Fibroblast of peridontal ligament (primary cell): ENCODE measurements around the gene GGT7.
"Not testable (repeated sequence)": the region's sequence is repeated elsewhere in the genome, so short reads cannot be mapped to it uniquely, and the experiment has no call there.

Source experiments
- DNase-seq: peaks from one replicate; pipeline ENCODE4 v3.0.0-alpha.2; 2010; ENCODE audit errors: extremely low read depth

Gene GGT7

DNA sequence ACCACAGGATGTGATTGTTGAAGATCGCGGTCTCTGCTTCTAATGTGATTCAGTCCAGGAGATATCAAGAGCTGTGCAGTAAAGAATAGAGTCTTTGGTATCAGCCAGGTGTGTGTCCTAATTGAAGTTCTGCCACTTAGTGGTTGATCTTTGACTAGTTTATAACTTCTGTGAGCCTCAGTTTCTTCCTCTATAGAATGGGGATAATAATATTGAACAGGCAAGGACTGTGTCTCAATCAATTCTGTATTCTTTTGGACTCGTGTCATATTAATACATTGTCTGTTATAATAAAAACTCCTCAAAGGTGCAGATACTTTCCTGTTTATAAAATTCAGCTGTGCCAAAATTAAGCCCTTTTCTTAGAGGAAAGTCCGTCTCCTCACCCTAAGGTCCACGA is 24.1 kb downstream of the GGT7 start:
- DNase-seq: no peak

DNA sequence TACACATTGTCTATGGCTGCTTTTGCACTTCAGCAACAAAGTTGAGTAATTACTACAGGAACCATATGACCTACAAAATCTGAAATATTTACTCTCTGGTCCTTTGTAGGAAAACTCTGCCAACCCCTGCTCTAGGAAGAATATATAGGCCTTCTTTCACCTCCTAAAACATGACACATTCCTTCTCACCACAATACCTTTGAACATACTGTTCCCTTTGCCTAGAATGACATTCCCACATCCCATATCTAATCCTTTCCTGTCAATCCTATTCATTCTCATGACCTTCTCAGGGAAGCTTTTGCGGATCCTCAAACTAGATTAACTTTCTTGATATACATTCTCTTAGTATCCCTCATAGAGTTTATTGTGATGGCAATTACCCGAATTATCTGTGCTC is 29.2 kb downstream of the GGT7 start:
- no peak for DNase-seq

DNA sequence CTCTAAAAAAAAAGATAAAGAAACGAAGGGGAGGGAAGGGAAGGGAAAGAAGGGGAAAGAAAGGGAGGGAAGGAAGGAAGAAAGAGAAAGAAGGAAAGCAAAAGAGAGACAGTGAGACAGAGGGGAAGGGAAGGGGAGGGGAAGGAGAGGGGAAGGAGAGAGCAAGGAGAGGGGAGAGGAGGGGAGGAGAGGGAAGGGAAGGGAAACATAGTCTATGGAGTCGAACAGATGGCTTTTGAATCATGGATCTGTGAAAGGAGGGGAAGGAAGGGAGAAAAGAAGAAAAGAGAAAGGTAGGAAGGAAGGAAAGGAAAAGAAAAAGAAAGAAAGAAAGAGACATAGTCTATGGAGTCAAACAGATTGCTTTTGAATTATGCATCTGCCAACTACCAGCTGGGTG is 30.5 kb downstream of the GGT7 start:
- no peak for DNase-seq

DNA sequence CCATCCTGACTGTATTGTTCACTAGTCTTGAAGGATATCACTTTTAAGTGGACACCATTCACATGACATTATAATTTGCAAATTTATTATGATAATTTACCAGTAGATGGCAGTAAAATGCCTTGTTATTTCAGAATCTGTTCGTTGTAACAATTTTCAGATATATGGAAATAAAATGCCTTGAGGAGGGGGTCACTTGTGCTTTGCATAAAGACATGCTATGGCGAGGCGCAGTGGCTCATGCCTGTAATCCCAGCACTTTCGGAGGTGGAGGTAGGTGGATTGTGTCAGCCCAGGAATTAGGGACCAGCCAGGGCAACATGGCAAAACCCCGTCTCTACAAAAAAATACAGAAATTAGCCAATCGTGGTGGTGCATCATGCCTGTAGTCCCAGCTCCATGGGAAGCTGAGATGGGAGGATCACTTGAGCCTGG is 38.2 kb downstream of the GGT7 start:
- DNase-seq: peak; percentile 70

DNA sequence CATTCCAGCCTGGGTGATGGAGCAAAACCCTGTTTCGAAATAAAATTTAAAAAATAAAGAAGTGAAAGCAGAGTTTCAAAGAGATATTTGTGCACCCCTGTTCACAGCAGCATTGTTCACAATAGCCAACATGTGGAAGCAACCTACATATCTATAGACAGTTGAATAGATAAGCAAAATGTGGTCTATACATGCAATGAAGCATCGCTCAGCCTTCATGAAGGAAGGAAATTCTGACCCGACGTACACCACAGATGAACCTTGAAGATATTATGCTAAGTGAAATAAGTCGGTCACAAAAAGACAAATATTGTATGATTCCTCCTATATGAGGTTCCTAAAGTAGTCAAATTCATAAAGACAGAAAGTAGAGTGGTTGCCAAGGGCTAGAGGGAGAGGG is 40.7 kb downstream of the GGT7 start:
- DNase-seq: no peak

DNA sequence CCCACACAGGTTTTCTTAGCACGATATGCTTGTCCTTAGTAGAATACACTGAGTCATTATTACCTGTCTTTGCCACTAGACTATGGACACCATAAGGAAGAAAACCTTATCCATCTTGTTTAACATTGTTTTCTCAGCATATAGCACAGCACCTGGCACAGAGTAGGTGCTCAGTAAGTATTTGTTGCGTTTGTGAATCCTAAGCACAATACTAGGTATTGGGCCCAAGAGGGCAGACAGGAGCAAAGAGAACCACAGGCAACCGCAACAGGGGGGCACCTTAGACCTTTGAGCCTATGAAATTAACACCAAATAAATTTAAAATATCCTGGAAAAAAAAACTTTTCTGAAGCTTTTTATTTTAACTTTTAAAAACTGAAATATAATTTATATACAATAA is 43.5 kb downstream of the GGT7 start:
- DNase-seq: no peak

DNA sequence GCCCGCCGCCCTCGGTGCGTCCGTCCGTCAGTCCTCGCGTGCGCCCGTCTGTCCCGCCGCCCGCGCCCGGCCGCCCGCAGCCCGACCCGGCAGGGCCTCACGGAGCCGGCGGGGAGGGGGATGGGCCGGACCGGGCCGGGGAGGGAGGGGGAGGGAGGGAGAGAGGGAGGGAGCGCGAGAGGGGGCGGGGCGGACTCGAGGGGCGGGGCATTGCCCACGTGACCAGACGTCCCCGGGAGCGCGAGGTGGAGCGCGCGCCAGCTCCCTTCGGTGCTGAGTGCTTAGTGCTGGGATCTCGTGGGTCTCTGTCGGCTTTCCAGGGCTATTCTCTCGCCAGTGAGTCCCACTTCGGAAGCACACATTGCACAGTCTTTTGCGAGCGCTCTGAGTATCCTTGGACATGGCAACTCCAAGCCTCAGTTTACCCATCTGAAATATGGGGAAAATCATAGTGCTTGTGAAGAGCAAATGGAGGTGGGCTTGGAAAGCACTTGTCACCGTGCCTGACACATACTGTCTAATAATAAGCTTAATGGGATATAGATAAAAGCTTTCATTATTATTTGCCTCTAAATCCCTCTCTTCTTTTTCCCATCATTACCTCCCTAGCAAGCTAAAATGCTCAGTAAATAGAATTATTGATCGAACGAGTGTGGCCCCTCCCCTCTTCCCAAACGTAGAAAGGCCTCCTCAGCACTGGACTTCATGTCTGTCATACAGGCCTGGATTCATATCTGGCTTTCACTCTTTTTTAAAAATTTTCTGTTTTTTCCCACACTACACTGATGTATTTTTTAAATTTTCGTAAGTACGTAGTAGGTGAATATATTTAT is 46.9 kb downstream of the GGT7 start, which contains the start of gene NCOA6:
NCOA6 (minus strand) TSS at position 122 of the 833 bp plus-strand sequence. CDS start 43,296 bp downstream, outside the sequence.
- peak; percentile 70 for DNase-seq

DNA sequence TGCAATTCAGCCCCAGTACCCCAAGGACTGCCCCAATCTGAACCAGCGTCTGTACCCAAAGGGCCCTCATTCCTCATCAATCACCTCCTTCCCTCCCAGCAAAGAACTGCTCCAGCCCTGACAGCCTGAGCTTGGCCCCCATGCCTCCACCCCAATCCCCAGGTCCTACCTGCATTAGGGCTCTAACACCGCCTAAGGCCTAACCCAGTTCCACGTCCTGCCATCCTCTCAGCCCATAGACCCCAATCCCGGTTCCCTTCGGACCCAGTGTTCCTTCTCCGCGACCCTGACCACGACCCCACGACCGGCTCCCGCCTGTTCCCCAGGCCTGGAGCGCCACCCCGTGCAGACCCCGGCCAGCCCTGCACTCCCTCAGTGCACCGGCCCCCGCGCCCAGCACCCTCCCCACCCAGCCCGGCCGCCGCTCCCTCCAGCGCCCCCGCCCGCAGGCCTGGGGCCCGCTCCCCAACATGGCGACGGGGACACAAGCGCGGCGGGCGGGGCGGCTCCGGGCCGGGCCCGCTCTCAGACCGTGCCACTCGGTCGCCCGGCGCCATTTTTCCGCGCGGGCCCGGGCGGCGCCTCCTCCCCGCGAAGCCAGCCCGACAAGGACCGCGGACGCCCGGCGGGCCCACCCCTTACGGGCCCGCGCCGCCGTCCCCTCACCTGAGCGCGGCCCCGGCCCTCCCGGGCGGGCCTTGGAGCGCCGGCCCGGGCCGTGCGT is 47.7 kb downstream of the GGT7 start:
- peak; percentile 22 for DNase-seq

DNA sequence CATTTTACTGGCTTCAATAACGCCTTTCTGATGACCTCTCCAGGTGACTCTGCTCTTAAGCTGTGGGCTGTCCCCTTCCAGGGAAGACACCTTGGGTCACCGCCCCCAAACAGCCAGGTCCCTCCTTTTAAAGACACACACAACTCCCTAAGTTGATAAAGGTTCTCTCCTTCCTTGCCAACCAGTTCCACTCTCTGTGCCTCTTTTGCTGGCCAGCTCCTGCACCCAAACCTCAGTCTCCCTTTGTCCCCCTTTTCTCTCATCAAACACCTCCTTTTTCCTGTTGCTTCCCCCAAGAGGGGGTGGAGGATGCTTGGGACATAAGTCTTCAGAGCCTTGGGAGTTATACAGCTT is 48.2 kb downstream of the GGT7 start:
- peak; percentile 45 for DNase-seq

DNA sequence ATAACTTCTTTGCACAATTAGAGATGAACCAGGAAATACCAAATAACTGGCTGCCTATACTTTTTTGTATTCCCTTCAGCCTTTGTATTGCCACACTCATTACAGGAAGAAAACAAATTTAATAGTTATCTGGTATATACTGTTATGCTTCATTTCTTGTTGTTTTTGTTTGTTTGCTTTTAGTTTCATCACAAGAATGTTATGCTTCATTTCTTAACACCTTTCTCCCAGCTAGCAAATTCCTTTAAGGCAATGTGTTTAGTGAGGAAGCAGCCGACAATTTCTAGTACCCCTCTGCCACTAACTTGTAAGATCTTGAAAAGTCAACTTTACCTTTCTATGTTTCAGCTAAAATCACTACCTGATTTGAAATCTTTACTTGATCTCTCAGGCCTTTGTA is 48.6 kb downstream of the GGT7 start:
- no peak for DNase-seq

DNA sequence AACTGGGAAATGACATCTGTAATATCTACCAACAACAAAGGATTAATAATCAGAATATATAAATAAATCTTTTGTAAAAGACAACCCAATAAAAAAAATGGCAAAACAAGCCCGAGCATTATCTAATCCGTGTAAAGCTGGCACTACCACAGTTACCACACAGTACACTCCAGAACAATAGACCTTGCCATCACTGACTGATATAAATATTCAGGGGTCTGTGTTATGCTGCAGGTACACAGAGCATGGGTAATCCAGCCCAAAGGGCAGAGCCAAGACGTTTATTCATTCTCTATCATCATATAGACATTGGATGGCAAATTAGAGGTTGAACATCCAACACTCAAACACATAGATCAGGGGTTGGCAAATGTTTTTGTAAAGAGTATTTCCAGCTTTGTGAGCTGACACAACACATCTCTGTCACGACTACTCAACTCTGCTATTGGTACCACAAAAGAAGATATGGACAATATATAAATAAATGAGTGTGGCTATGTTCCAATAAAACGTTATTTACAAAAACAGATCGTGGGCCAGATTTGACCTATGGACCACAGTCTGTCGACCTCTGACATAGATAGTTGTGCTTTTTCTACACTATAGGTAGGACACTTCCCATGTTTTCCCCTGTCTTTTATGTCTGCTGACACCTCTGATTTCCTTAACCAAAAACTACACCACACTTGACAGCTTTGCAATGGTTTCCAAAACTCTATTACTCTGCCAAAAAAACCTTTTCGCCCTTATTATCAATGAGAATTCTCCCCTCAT is 51.7 kb downstream of the GGT7 start:
- no peak for DNase-seq

DNA sequence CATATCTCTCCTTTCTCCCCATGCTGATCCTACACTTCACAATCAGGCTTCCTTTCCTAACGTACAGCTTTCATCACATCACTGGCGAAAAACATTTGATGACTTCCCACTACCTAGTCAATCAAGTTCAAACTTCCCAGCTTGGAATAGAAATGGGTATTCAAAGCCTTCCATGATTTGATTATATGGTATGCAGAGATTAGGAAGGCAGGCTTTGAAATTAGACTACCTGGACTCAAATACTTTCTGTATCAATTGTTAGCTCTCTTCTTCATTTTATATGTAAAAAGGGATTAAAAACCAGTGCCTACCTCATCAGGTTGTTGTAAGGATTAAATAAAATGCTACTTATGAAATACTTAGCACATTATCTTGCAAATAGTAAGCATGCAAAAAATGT is 54.9 kb downstream of the GGT7 start:
- DNase-seq: no peak

DNA sequence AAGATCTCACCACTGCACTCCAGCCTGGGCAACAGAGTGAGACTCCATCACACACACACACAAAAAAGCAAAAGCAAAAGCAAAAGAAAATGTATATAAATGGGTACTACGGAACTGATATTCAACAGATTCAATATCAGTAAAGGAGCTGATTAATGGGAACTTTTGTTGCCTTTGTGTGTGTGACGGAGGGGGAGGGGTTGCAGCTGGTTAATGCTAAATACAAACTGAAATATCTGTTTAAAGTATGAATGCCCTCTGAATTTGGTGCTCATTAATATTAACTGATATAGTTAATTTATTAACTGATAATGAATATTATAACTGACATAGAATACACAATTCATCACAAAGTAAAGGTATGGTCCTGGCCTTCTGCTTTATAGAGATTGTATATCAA is 55.6 kb downstream of the GGT7 start:
- DNase-seq: no peak

DNA sequence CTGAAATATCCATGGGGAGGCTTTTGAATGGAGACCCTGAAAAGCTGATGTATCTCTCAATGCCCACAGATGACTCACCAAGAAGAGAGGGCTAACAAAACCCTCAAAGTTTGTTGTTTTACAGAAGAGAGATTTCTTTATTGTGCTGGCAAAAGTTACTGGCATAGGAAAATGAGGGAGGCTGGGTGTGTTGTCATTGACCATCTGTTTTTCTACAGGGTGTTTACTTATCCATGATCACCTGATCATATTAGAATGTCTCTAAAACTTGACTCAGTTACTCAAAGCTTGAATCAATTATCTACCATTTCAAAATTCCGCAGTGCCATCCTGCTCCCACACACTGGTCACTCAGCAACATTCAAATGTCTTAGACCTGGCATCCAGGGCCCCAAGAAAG is 57.0 kb downstream of the GGT7 start:
- DNase-seq: peak; percentile 50

DNA sequence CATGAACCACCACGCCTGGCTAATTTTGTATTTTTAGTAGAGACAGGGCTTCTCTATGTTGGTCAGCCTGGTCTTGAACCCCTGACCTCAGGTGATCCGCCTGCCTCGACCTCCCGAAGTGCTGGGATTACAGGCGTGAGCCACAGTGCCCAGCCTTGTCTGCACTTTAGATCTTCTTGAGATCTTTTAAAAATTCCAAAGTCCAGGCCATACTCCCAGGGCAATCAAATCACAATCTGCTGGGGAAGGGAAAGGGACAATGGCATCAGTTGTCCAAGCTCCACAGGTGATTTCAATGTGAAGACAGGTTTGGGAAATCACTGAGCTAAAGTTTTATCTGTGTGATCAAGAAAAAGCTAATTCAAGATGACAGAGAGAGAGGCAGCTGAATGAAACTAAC is 64.1 kb downstream of the GGT7 start:
- no peak for DNase-seq

DNA sequence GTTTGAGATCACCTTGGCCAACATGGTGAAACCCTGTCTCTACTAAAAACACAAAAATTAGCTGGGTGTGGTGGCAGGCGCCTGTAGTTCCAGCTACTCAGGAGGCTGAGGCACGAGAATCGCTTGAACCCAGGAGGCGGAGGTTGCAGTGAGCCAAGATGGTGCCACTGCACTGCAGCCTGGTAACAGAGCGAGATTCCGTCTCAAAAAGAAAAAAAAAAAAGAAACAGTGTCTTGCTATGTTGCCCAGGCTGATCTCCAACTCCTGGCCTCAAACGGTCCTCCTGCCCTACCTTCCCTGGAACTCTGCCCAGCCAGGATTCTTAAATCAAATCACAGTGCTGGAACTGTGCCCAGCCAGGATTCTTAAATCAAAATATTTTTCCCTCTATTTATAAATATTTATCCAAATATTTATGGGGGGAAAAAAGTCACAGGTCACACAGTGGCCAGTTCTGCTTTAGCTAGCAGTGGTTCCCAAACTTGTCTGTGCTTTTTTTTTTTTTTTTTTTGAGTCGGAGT is 64.7 kb downstream of the GGT7 start:
- DNase-seq: not testable (repeated sequence)

DNA sequence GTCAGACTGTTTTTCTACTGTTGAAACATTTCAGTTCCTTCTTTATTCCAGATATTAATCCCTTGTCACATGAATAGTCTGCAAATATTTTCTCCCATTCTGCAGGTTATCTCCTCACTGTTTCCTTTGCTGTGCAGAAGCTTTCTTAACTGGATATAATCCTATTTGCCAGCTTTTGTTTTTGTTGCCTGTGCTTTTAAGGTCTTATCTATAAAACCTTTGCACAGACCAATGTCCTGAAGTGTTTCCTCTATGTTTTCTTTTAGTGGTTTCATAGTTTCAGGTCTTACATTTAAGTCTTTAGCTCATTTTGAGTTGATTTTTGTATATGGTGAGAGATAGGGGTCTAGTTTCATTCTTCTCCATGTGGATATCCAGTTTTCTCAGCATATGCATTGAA is 66.4 kb downstream of the GGT7 start:
- DNase-seq: no peak

DNA sequence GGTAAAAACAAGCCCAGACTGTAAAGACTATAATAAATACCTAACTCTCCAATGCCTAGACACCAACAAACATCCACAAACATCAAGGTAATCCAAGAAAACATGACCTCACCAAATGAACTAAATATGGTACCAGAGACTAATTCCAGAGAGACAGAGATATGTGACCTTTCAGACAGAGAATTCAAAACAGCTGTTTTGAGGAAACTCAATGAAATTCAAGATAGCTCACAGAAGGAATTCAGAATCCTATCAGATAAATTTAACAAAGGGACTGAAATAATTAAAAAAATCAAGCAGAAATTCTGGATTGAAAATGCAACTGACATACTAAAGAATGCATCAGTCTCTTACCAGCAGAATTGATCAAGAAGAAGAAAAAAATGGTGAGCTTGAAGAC is 73.8 kb downstream of the GGT7 start:
- DNase-seq: peak; percentile 13

DNA sequence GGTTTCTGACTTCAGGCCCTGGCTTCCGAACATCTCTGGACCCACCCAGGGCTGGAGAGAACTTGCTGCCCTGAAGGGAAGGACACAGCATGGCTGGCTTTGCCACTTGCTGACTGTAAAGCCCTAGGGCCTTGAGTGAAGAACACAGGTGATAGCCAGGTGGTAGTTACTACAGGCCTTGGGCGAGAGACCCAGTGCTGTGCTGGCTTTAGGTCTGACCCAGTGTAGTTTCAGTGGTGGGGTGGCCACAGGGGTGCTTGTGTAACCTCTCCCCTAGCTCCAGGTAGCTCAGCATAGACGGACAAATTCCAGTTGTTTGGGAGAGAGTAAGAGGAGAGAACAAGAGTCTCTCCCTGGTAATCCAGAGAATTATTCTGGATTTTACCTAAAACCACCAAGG is 74.3 kb downstream of the GGT7 start:
- DNase-seq: no peak

DNA sequence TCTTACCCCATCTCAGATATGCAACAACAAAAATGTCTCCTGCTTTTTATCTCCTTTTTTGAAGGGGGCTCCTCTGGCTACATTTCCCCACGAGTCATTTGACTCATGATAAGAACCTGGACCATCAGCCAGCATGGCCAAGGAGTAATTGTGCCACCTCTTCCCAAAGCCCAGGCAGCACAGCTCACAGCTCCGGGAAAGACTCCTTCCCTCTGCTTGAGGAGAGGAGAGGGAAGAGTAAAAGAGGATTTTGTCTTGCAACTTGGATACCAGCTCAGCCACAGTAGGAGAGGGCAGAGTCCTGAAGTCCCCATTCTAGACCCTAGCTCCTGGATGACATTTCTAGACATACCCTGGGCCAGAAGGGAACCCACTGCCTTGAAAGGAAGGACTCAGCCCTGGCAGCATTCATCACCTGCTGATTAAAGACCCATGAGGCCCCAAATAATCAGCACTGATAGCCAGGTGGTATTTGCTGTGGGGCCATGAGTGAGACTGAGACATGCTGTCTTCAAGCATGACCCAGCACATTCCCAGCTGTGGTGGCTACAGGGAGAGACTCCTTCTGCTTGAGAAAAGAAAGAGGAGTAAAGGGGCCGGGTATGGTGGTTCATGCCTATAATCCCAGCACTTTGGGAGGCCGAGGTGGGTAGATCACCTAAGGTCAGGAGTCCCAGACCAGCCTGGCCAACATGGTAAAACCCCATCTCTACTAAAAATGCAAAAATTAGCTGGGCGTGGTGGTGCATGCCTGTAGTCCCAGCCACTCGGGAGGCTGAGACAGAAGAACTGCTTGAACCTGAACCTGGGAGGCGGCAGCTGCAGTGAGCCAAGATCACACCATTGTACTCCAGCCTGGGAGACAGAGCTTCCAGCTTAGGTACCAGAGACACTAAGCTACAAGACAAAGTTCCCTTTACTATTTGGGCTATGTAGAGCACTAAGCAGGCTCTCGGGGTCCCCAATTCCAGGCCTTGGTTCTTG is 75.4 kb downstream of the GGT7 start:
- DNase-seq: no peak
